Stimulated activated CD4-positive, alpha-beta T cell treated with anti-CD3 and anti-CD28 coated beads, Interleukin-12 subunit alpha, Interleukin-12 subunit beta, amount 100 ng/mL, for 48 hours (primary cell): ENCODE measurements around the gene ADGRL2.
"Not testable (repeated sequence)": the region's sequence is repeated elsewhere in the genome, so short reads cannot be mapped to it uniquely, and the experiment has no call there.

ENCODE experiments used
- DNase-seq, 3 donors: peaks; one replicate each; pipeline ENCODE4 v3.0.0-alpha.2; 2020; ENCODE audit warnings: low read depth in 2 of 3, low spot score in 1 of 3

Gene ADGRL2

DNA sequence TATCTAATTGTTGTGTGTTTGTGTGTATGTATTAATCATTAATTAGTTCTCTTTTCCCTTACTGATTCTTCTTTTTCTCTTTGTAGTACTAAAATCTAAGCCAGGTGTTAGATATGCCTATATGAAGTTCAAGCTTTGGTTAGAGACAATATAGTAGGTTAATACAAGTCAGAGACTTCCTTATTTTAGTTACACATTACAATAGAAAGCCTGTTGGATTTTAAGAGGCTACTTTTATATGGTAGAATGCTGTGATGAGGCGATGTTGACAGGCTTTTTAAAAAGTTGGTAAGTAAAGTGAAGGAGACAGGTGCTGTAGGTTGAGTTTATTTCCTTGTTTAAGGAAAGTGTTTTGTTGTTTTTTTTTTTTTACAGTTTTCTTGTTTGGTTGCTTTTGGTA is 45.9 kb downstream of the ADGRL2 start:
- DNase-seq, result no peak

DNA sequence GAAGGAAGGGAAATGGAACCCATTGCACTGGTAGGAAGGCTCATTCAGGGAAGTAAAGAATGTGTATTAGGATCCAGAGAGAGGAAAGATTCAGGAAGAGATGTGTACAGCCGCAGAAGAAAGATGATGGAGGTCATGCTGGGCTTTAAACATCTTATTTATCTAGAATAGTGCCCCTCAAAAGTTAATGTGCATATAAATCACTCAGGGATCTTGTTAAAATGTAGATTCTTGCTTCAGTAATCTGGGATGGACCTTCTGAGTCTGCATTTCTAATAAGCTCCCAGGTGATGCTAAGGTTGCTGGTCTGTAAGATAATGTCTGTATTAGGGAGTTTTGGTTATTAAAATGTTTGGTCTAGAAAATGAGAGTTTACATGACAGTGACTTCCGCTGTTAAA is 46.3 kb downstream of the ADGRL2 start:
- DNase-seq, result no peak

DNA sequence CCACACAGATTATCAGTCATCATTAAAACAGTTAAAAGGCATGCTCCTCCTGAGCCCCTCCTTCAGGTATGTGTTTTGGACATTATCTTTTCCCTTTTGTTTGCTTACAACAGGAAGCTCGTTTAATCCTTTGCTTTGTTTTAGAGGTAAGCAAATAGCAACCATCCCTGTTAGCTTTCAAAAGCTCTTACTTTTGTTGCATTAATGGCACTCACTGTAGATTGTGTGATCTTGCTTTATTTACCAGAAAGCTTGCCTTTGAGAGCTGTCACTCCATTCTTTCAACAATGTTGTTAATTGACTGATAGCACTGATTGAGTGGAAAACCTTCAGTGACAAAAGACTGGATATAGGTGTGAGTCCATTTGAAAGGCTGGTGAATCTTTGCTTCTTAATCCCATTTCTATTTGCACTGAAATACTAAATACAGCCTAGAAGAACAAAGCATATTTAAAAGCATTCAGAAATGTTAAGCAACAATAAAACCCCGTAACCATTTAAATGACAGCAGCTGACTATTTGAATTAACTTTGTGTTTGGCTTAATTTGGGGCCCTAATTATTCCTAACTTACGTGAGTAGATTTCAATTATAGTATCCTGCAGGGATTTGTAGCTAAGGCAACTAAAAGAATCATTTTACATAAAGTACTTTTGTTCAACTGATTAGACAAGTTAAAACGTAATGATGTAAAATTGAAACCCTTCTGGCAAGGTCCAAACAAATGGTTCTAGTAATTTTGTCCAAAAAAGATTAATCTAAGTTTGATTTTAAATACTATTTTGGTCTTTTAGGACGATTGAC is 48.3 kb downstream of the ADGRL2 start:
- DNase-seq, result no peak

DNA sequence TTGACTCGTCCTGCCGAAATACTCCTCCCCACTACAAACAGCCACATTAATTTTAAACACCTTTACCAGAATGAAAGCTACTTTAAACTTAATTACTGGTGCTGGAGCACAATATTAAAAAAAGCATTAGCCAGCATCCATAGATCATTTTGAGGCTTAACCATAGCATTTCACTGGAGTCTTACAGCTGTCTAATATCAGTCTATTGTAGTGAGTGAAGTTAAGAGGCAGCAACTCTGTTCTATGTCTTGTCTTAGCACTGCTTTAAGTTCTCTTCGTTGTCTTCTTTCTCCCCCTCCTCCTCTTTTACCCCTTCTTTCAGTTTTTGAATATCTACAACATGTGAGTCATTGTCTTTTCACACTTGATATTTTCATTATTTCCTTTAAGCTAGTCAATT is 49.3 kb downstream of the ADGRL2 start:
- no peak for DNase-seq

DNA sequence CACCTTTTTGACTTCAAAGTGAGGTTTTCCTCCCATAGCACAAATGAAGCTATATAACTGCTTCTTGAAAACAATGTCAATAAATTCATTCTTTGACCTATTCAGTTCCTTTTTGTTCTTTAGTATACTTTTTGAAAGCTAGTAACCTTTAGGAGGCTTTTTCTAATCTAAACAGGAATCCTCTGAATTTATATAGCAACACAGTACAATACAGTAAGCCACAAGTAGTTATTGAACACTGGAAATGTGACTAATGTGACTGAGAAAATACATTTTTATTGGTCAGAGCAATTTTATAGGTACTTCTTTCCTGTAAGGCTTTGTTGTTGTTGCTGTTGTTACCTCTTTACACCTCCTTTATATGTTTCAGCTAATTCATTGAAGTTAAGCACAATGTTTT is 49.8 kb downstream of the ADGRL2 start:
- DNase-seq, result no peak

DNA sequence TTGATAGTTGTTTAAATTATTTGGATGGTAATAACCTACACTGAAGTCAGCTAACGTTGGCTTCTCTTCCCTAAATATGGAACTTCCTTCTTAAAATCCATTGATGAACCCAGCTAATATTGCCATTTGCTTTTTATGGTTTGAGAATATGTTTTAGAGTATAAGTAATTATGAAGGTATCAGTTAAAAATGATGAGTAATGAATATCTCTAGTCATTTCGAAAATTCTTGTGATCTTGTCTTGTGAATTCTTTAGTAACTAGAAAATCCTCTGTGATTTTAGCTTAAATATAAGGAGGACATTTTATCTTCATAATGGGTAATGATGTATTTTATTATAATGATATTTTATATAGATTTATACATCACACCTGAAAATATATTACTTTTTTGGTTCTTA is 50.5 kb downstream of the ADGRL2 start:
- no peak for DNase-seq

DNA sequence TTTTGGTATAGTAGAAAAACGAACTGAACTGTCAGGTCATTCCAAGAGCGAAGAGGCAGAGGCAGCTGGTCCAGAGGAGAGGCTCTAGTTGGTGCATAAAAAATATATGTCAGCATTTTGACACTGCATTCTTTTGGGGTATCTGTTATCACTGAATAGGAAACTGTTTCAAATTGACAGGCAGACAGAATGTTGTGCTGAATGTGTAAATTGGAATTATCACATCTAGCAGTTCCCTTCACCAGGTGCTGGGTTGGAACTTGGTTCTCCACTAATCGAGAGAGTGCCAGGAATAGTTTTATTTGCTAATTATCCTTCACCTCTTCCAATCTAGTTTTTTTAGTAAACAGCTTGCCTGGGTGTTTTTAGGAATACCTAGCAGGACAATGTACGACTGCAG is 52.2 kb downstream of the ADGRL2 start:
- no peak for DNase-seq

DNA sequence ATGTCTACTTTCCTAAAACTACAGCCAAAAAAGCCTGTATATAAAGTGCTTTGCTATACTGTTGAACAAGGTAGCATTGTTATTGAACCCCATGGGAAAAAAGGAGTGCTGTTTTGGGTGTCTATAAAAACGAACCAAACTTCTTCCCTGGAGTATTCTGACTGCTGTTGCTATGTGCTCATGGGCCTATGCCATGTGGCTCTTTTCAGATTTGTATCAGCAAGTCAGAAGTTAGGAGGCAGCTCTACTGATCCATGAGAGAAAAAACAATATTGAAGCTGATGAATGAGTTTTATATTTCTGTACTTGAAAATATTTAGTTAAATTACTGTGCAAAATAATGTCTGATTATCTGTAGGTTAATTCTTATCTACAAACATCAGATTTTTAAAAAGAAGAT is 66.5 kb downstream of the ADGRL2 start:
- no peak for DNase-seq

DNA sequence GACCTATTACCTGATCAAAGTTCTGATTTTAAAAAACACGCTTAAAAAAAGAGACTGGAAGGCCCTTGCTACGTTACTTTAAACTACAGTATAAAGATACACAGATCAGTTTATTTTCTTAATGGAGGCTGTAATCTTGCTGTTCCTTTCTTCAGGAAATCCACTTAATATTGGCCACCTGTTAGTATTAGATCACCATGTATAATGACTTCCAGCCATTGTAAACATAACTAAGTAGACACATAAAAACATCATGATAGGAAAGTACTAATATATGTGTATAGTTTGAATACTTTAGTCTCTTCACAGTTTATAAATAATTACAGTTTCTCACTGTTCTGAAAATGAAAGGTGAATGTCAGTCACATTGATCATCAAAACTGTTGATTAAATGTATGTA is 68.6 kb downstream of the ADGRL2 start:
- DNase-seq, result no peak

DNA sequence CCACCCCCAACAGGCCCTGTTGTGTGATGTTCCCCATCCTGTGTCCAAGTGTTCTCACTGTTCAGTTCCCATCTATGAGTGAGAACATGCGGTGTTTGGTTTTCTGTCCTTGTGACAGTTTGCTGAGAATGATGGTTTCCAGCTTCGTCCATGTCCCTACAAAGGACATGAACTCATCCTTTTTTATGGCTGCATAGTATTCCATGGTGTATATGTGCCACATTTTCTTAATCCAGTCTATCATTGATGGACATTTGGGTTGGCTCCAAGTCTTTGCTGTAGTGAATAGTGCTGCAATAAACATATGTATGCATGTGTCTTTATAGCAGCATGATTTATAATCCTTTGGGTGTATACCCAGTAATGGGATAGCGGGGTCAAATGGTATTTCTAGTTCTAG is 70.4 kb downstream of the ADGRL2 start:
- not testable (repeated sequence) for DNase-seq

DNA sequence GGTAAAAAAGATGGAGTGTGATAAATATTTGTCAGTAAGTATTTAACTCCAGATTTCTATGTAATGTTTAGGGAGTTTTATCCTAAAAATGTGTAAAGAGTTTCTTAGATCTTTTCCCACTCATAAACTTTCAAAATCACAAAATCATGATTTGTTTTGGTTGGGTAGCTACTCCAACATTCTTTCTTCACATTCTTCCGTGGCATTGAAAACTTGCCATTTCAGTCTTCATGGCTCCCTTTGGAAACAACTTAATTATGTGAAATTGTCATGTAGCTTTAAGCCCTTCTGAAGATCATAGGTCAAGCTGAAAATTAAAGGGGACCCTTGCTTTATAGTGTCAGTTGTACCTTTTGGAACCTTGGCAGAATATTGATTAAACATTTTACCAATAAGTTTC is 73.2 kb downstream of the ADGRL2 start:
- no peak for DNase-seq

DNA sequence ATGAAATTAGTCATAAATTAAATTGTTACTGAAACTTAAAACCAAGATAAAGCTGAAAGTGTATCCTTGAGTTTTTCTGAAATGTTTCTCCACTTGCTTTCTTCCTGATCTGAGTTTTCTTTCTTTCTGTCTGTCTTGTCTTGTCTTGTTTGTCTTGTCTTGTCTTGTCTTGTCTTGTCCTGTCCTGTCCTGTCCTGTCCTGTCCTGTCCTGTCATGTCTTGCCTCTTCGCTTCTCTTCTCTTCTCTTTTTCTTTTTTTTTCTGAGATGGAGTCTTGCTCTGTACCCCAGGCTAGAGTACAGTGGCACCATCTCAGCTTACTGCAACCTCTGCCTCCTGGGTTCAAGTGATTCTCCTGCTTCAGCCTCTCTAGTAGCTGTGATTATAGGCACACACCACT is 73.7 kb downstream of the ADGRL2 start:
- no peak for DNase-seq

DNA sequence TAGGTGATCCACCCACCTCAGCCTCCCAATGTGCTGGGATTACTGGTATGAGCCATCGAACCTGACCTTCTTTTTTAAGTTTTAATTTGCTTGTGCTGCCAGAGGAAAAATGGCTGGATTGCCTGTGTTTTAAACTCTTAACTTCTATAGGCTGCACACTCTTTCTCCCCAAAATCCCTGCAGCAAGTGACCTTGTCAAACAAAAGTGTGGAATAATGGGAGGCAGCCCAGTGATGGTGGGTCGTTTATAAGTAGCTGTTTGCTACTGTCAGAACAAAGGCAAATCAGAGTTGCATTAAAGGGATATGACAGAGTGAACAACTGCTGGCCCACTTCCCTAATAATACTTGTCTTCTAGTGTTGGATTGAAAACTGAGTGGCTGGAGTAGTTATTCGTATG is 74.2 kb downstream of the ADGRL2 start:
- no peak for DNase-seq

DNA sequence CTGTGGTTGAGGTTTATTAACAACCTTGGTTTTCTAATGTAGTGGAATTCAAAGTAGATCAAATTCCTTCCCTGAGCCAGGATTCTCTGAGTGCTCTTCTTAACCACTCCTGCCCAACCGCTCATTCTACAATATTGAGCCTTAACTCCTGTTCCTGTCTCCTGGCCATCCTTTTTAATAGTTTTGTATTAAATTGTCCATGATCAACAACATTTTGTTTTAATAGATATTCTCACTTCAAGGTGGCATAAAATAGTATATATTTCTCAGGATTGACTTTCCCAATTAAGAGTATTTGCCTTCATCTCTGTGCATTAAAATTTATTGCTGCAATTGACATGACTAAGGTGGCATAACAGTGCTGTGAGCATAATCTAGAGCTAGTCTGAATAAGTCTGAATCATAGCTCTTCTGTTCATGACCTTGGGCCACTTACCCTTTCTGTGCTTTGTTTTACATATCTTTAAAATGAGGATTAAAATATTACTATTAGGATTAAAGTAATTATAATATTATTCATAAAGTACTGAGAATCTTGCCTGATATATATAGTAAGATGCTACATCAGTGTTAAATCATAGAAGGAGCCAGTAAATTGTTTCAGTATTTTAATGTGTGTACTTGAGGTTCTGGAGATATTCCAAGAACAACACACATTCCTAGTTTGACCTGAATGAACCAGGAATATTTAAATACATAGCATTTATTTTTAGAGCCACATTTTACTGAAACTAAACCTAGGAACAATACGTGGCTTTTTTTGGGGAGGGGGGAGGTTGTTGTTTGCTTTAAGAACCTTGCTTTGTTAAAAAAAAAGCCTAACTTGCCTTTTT is 76.4 kb downstream of the ADGRL2 start:
- DNase-seq, result no peak

DNA sequence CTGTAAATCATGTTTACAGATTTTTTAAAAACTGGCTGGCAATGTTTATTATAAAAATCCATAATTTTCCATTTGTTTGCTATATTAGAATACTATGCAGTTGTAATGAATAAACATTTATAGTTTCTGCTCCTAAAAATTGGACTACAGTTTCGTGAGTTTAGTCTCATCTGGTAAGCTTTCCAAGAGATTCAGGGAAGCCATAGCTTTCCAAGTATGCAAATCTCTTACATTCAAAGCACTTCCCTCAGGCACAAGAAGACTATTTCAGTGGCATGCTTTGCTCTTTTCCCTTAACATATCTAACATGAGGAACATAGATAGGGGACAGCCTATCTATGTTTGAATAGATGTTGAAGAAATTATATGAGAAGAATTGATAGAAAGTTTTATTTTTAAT is 77.2 kb downstream of the ADGRL2 start:
- DNase-seq, result no peak

DNA sequence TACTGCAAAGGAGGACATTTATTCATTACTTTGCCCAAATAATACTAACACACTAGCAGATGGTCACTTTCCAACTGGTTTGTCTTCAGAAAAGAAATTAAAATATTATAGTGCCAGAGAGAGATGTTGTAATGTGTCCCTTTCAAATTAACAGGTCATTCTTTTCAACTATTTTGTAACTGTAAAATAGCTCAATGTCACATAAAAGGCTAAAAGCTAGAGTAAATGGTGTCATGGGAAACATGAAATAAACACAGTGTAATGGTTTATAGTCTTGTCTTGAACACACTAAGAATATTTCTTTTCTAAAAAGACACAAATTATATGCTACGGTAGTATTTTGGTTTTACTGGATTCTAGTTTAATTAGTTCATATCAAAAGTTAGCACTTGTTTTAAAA is 77.8 kb downstream of the ADGRL2 start:
- DNase-seq, result no peak

DNA sequence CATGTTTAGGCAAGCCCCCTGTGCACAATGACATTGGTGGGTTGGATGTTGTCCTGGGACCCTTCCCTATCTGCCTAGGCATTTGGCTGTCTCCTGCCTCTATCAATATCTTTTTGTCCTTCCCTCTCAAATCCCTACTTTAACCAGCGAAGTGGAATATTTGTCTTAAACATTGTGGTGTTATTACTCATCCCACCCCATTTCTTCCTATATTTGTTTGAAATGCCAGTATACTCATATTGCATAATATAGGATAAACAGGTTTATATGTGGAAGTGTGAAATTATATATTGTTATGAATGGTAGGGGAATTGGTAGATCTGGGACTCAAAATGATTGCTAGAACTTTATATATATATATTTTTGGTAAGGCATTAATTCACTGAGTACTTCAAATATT is 80.0 kb downstream of the ADGRL2 start:
- DNase-seq, result no peak

DNA sequence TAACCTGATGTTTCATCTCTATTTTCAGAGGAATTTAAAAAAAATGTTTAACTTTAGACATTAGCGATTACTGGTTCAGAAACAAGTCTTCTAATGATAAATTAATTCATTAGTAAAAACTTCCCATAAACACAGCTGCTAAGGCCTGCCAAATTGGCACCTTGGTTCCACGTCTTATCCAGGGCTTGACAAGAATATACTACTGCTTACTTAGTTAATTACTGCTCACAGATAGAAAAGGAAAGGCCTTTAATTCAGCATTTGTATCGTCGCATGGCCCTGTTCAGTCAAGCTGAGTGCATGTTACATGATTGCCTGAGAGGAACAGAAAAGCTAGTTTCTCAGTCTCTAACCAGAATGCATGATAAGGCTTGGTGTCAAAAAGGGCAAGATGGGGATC is 84.6 kb downstream of the ADGRL2 start:
- no peak for DNase-seq

DNA sequence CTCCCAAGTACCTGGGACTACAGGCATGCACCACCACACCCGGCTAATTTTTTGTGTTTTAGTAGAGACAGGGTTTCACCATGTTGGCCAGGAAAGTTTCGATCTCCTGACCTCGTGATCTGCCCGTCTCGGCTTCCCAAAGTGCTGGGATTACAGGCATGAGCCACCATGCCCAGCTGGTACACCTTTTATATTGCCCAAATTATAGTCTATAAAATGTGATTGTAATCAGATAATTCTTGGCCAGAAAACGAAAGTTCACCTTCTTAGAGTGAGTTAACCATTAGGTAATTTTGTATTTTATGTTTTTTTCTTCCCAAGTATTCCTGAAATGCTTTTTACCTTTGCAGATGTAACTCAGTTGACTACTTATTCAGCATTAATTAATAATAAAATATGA is 85.6 kb downstream of the ADGRL2 start:
- DNase-seq, result not testable (repeated sequence)

DNA sequence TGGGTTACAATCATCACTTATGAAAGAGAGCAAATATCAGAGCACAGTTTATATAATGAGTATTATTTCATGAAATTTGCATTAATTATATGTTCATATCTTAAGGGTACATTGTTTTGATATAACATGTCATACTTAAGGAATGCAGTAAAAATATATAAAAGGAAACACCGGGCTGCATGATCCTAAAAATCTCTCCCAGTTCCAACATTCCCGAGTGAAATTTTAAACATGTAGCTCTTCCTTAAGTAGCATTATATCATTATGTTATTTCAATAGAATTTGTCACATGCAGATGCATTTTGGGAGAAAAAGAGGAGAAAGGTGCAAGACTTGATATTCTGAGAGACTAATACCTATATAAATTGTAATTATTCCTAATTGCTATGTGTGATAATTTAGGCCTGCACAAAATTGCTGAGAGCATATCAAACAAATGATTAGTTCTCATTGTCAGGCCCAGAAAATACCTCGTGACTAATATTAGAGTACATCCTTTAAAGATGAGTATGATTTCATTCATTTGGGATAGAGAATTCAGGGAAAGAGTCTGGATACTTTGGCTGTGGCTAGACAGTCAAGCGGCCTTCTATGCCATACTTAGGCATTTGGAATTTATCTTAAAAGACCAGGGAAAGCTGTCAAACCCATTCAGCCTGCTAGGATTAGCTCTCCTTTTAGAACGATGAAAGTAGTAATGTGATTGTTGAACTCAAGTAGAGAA is 86.8 kb downstream of the ADGRL2 start:
- no peak for DNase-seq

DNA sequence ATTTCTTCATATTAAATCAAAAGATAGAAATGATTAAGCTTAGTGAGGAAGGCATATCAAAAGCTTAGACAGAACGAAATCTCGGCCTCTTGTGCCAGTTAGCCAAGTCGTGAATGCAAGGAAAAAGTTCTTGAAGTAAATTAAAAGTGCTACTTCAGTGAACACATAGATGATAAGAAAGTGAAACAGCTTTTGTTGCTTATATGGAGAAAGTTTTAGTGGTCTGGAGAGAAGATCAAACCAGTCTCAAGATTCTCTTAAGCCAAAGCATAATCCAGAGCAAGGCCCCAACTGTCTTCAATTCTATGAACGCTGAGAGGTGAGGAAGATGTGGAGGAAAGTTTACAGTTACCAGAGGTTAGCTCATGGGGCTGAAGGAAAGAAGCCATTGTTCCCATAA is 88.4 kb downstream of the ADGRL2 start:
- DNase-seq, result no peak

DNA sequence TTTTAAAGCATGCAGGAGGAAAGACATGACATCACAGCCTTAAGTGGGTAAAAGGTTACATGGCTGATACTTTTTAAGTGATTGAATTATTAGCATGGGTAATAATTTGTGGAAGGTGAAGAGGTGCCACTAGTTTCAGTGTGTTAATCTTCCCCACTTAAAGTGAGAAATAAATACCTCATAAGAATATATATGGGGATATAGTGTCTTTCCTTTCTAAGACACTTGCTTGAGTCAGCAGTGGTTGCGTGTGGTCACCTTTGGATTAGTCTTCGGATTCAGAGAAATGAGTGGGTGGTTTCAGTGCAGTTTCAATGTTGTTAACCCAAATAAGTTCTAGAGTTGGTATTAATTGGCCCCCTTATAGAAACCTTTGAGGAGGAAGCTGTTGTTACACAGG is 94.1 kb downstream of the ADGRL2 start:
- no peak for DNase-seq
